Vagina (tissue), 2 donors: Measurements from ENCODE around the gene PDE4D. TPM values are rescaled to one million over a fixed set of nuclear protein-coding genes. Genes with fewer than 3 reads are reported as not detected.

Source experiments
- DNase-seq, 2 donors: peaks; one replicate each; pipeline ENCODE4 v3.0.0-alpha.2; 2017; ENCODE audit errors: extremely low spot score in 2 of 2
- H3K27ac ChIP-seq: fragments of 200-600 bp; sonication (generic); one replicate; pipeline ENCODE4 v1.5.1; 2019
- H3K27me3 ChIP-seq: fragments of 200-600 bp; sonication (generic); one replicate; pipeline ENCODE4 v1.5.1; 2019
- H3K36me3 ChIP-seq, 2 donors: fragments of 200-600 bp; sonication (generic); one replicate each; pipeline ENCODE4 v1.5.1; 2017 to 2019
- H3K4me1 ChIP-seq: fragments of 200-600 bp; sonication (generic); one replicate; pipeline ENCODE4 v1.5.1; 2019
- H3K4me3 ChIP-seq, 2 donors: fragments of 200-600 bp; sonication (generic); 1 replicate in 1 of 2; 2 replicates in 1 of 2; pipeline ENCODE4 v1.5.1; 2016 to 2019
- H3K9me3 ChIP-seq: fragments of 200-600 bp; sonication (generic); one replicate; pipeline ENCODE4 v1.5.1; 2019
- CTCF ChIP-seq, 3 experiments: fragments of 450-650 bp in 2 of 3; fragments of 200-600 bp in 1 of 3; sonication (generic) in 1 of 3; IDR thresholded peaks; one replicate each; pipeline ENCODE4 v1.5.1; 2017 to 2019; ENCODE audit warnings: antibody characterized with exemption in 3 of 3, mild to moderate bottlenecking in 2 of 3, moderate library complexity in 2 of 3
- POLR2A ChIP-seq, 2 donors: fragments of 450-650 bp; IDR thresholded peaks; one replicate each; pipeline ENCODE4 v1.6.1; 2017; ENCODE audit warnings: antibody characterized with exemption in 2 of 2, mild to moderate bottlenecking in 2 of 2, moderate library complexity in 2 of 2
- POLR2AphosphoS5 ChIP-seq, 2 donors: sonication (generic); formaldehyde crosslinking; IDR thresholded peaks; one replicate each; pipeline ENCODE4 v1.9.0; 2017; ENCODE audit warnings: antibody characterized with exemption in 2 of 2, mild to moderate bottlenecking in 2 of 2, low read depth in 1 of 2; ENCODE audit not compliant: insufficient read depth in 1 of 2
- intact Hi-C: fragments of 100-400 bp; cut with DNase I; formaldehyde crosslinking; loops from one replicate; pipeline ENCODE4 v1.15.1; 2023
- total RNA-seq: library from RNA; depleted of rRNA; stranded (reverse); fragments of >200 nt; gene quantifications from one replicate; pipeline ENCODE4 v1.2.3, GENCODE V29; 2016

The PDE4D gene
- total RNA-seq, 1 donor from 2014 or later, result 86.9 TPM

GRCh38 chr5:59037041-59037440 lies 856.5 kb downstream of the PDE4D start:
- intact Hi-C loops, result no loop called here
- peaks cover 54% of the 10 kb centered on the region for H3K4me1 ChIP-seq
- peak overlapping the region in 1 of 2 donors; percentile 73 for H3K4me3 ChIP-seq
- TF ChIP-seq POLR2AphosphoS5 (IDR thresholded peaks at IDR 0.05; ENCODE audit: insufficient read depth in 1 of 2, low read depth in 1 of 2) (no peak), CTCF (IDR thresholded peaks at IDR 0.05) (no peak)
- H3K9me3 ChIP-seq, result no peaks in the 10 kb centered on the region
- no peaks in the 10 kb centered on the region for H3K27me3 ChIP-seq
- peak overlapping the region; percentile 30 for H3K27ac ChIP-seq
- H3K36me3 ChIP-seq, result no peaks in the 10 kb centered on the region
- DNase-seq, result no peak

GRCh38 chr5:59036274-59036961 lies 857.1 kb downstream of the PDE4D start:
- Histone ChIP-seq H3K36me3 (no peaks in the 10 kb centered on the region), H3K27me3 (no peaks in the 10 kb centered on the region), H3K9me3 (no peaks in the 10 kb centered on the region), H3K4me1 (peaks cover 54% of the 10 kb centered on the region), H3K27ac (peak overlapping the region; percentile 30), H3K4me3 (peak overlapping the region in 1 of 2 donors; percentile 73)
- intact Hi-C loops, result no loop called here
- DNase-seq, result no peak
- peak in 1 of 2 donors; percentile 66 for TF ChIP-seq POLR2AphosphoS5 (IDR thresholded peaks at IDR 0.05; ENCODE audit: insufficient read depth in 1 of 2, low read depth in 1 of 2)
- TF ChIP-seq CTCF (IDR thresholded peaks at IDR 0.05), result no peak

GRCh38 chr5:59035681-59036080 lies 857.8 kb downstream of the PDE4D start:
- TF ChIP-seq POLR2AphosphoS5 (IDR thresholded peaks at IDR 0.05; ENCODE audit: insufficient read depth in 1 of 2, low read depth in 1 of 2) (no peak), POLR2A (IDR thresholded peaks at IDR 0.05) (no peak), CTCF (IDR thresholded peaks at IDR 0.05) (no peak)
- H3K9me3 ChIP-seq, result no peaks in the 10 kb centered on the region
- intact Hi-C loops, result no loop called here
- no peak overlapping the region for H3K4me3 ChIP-seq
- DNase-seq, result no peak
- H3K4me1 ChIP-seq, result peaks cover 53% of the 10 kb centered on the region
- peak overlapping the region; percentile 30 for H3K27ac ChIP-seq
- no peaks in the 10 kb centered on the region for H3K36me3 ChIP-seq
- H3K27me3 ChIP-seq, result no peaks in the 10 kb centered on the region

- H3K4me1 ChIP-seq, result peaks cover 44% of the 10 kb centered on the region
These were observed 858.9 kb downstream of the PDE4D start for GRCh38 chr5:59034498-59035186.

More at GRCh38 chr5:59034498-59035186, 858.9 kb downstream of the PDE4D start:
- DNase-seq, result no peak
- intact Hi-C loops, result no loop called here
- no peaks in the 10 kb centered on the region for H3K27me3 ChIP-seq
- no peak overlapping the region for H3K4me3 ChIP-seq
- H3K27ac ChIP-seq, result no peak overlapping the region
- TF ChIP-seq POLR2A (IDR thresholded peaks at IDR 0.05), result no peak
- TF ChIP-seq POLR2AphosphoS5 (IDR thresholded peaks at IDR 0.05; ENCODE audit: insufficient read depth in 1 of 2, low read depth in 1 of 2), result peak in 1 of 2 donors; percentile 11
- TF ChIP-seq CTCF (IDR thresholded peaks at IDR 0.05), result peak in 2 of 3 experiments; percentile 34 to 45
- H3K36me3 ChIP-seq, result no peaks in the 10 kb centered on the region
- H3K9me3 ChIP-seq, result no peaks in the 10 kb centered on the region
